ENCODE results near the gene IL1RAPL1. TPM values are rescaled to one million over a fixed set of nuclear protein-coding genes. Genes with fewer than 3 reads are reported as not detected.

IL1RAPL1 gene
- polyA plus RNA-seq, 1 of the 3 experiments (the other 2 are of a cell fraction): 2.8 TPM

DNA sequence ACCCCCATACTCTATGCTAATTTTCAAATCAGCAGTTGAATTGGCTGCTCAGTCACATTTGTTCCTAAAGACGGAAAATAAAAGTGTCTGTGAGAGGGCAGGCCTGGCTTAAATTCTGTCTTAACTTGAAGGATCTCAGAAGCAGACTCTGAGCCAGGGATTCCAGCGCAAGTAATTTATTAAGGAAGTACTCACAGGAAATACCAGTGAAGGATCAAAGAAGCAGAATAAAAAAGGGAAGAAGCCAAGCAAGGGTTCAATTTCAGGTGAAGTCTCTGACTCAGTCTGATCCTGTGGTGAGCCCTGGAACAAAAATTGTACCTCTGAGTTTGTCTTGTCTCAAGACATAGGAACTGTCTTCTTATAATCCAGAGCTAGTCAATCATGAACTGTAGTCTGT is 52.2 kb downstream of the IL1RAPL1 start:
- CTCF ChIA-PET: no interaction called here
- no peaks in the 10 kb centered on the region for H3F3A ChIP-seq (replicated peaks; ENCODE audit: insufficient read depth)
- TF ChIP-seq, protein P1, sequence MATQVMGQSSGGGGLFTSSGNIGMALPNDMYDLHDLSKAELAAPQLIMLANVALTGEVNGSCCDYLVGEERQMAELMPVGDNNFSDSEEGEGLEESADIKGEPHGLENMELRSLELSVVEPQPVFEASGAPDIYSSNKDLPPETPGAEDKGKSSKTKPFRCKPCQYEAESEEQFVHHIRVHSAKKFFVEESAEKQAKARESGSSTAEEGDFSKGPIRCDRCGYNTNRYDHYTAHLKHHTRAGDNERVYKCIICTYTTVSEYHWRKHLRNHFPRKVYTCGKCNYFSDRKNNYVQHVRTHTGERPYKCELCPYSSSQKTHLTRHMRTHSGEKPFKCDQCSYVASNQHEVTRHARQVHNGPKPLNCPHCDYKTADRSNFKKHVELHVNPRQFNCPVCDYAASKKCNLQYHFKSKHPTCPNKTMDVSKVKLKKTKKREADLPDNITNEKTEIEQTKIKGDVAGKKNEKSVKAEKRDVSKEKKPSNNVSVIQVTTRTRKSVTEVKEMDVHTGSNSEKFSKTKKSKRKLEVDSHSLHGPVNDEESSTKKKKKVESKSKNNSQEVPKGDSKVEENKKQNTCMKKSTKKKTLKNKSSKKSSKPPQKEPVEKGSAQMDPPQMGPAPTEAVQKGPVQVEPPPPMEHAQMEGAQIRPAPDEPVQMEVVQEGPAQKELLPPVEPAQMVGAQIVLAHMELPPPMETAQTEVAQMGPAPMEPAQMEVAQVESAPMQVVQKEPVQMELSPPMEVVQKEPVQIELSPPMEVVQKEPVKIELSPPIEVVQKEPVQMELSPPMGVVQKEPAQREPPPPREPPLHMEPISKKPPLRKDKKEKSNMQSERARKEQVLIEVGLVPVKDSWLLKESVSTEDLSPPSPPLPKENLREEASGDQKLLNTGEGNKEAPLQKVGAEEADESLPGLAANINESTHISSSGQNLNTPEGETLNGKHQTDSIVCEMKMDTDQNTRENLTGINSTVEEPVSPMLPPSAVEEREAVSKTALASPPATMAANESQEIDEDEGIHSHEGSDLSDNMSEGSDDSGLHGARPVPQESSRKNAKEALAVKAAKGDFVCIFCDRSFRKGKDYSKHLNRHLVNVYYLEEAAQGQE (IDR thresholded peaks at IDR 0.05; ENCODE audit: low read depth, low read length): no peak
- TF ChIP-seq JUND (IDR thresholded peaks at IDR 0.05) (no peak), POLR2AphosphoS5 (IDR thresholded peaks at IDR 0.05; ENCODE audit: low read depth, low read length) (no peak), RCOR1 (IDR thresholded peaks at IDR 0.05; ENCODE audit: low read length) (no peak), GABPA (IDR thresholded peaks at IDR 0.05; ENCODE audit: low read depth) (no peak), NFIC (IDR thresholded peaks at IDR 0.05; ENCODE audit: borderline replicate concordance) (no peak), MEF2A (IDR thresholded peaks at IDR 0.05; ENCODE audit: borderline replicate concordance, low read depth) (no peak), FOXM1 (IDR thresholded peaks at IDR 0.05; ENCODE audit: low read depth) (no peak), TEAD4 (IDR thresholded peaks at IDR 0.05; ENCODE audit: borderline replicate concordance, insufficient read depth) (no peak), SMC3 (IDR thresholded peaks at IDR 0.05; ENCODE audit: low read depth, low read length) (no peak), FOXJ3 (CRISPR knock-in tag; IDR thresholded peaks at IDR 0.05) (no peak), EP300 (IDR thresholded peaks at IDR 0.05; ENCODE audit: borderline replicate concordance in 1 of 2, low read depth in 1 of 2, low read length in 1 of 2) (no peak)
- TF ChIP-seq, protein P2, sequence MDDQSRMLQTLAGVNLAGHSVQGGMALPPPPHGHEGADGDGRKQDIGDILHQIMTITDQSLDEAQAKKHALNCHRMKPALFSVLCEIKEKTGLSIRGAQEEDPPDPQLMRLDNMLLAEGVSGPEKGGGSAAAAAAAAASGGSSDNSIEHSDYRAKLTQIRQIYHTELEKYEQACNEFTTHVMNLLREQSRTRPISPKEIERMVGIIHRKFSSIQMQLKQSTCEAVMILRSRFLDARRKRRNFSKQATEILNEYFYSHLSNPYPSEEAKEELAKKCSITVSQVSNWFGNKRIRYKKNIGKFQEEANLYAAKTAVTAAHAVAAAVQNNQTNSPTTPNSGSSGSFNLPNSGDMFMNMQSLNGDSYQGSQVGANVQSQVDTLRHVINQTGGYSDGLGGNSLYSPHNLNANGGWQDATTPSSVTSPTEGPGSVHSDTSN (IDR thresholded peaks at IDR 0.05): no peak
- TF ChIP-seq, protein P3, sequence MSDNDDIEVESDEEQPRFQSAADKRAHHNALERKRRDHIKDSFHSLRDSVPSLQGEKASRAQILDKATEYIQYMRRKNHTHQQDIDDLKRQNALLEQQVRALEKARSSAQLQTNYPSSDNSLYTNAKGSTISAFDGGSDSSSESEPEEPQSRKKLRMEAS (IDR thresholded peaks at IDR 0.05; ENCODE audit: low read depth): no peak
- TF ChIP-seq, protein P4, sequence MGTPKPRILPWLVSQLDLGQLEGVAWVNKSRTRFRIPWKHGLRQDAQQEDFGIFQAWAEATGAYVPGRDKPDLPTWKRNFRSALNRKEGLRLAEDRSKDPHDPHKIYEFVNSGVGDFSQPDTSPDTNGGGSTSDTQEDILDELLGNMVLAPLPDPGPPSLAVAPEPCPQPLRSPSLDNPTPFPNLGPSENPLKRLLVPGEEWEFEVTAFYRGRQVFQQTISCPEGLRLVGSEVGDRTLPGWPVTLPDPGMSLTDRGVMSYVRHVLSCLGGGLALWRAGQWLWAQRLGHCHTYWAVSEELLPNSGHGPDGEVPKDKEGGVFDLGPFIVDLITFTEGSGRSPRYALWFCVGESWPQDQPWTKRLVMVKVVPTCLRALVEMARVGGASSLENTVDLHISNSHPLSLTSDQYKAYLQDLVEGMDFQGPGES (IDR thresholded peaks at IDR 0.05; ENCODE audit: low read depth, low read length): no peak
- no peaks in the 10 kb centered on the region for H4K20me1 ChIP-seq (ENCODE audit: insufficient read depth)
- no peak overlapping the region for H3K4me3 ChIP-seq (ENCODE audit: low read depth in 2 of 2, low read length in 1 of 2)
- no peak overlapping the region for H3K4me2 ChIP-seq
- no peaks in the 10 kb centered on the region for H3K36me3 ChIP-seq (replicated peaks in 1 of 2; ENCODE audit: control insufficient read depth in 1 of 2, insufficient read depth in 2 of 2, low read length in 1 of 2)
- H3K4me1 ChIP-seq (ENCODE audit: control insufficient read depth in 1 of 2, insufficient read depth in 2 of 2, low read depth in 1 of 2, low read length in 1 of 2): no peaks in the 10 kb centered on the region
- no peak overlapping the region for H3K9ac ChIP-seq
- H3K9me2 ChIP-seq: no peaks in the 10 kb centered on the region
- no peak for DNase-seq
- H3K27me3 ChIP-seq (ENCODE audit: insufficient read depth): no peaks in the 10 kb centered on the region
- 9% methylated on average over 2 of the region's 2 CpGs for WGBS (ENCODE audit: low lambda C conversion rate)
- no peak overlapping the region for H3K27ac ChIP-seq (ENCODE audit: low read depth in 2 of 2, low read length in 1 of 2)
- no peak overlapping the region for H2AFZ ChIP-seq (ENCODE audit: low read depth)
- no peaks in the 10 kb centered on the region for H3K9me3 ChIP-seq
- POLR2A ChIA-PET: no interaction called here
- H3K79me2 ChIP-seq (ENCODE audit: insufficient read depth): no peaks in the 10 kb centered on the region

All from SK-N-SH (cell line).